Activated B cell treated with CpG ODN at 0.5 μM for 24 hours (primary cell): ENCODE results near the gene GALNS. TPM values are rescaled to one million over a fixed set of nuclear protein-coding genes. Genes with fewer than 3 reads are reported as not detected.

ENCODE experiments used
- ATAC-seq: fragments of 200-7000 bp; cut with Tn5 transposase; one replicate; pipeline ENCODE4 v1.10.0; 2021; ENCODE audit warnings: low read depth, mild to moderate bottlenecking, moderate library complexity
- CTCF ChIA-PET: fragments of 350-600 bp; sonication (Branson Sonifier 250); formaldehyde crosslinking; loops from one replicate; lab custom pipeline; 2021; ENCODE audit warnings: antibody characterized with exemption; lab: Charles Lee
- POLR2A ChIA-PET: fragments of 350-600 bp; sonication (Branson Sonifier 250); formaldehyde crosslinking; loops from one replicate; lab custom pipeline; 2021; ENCODE audit warnings: antibody characterized with exemption; lab: Charles Lee
- DNase-seq: peaks from one replicate; pipeline ENCODE4 v3.0.0; 2022
- H3K27ac Mint-ChIP-seq: one replicate; pipeline ENCODE4 v1.8.0; 2020; ENCODE audit warnings: mixed read lengths
- H3K27me3 Mint-ChIP-seq: one replicate; pipeline ENCODE4 v1.8.0; 2021; ENCODE audit warnings: mixed read lengths
- H3K36me3 Mint-ChIP-seq: one replicate; pipeline ENCODE4 v1.8.0; 2021; ENCODE audit warnings: low read depth, mixed read lengths
- H3K4me1 Mint-ChIP-seq: one replicate; pipeline ENCODE4 v1.8.0; 2021; ENCODE audit warnings: mixed read lengths
- H3K4me3 Mint-ChIP-seq: one replicate; pipeline ENCODE4 v1.8.0; 2020; ENCODE audit warnings: mild to moderate bottlenecking, mixed read lengths
- H3K9me3 Mint-ChIP-seq: one replicate; pipeline ENCODE4 v1.8.0; 2020; ENCODE audit warnings: mixed read lengths
- intact Hi-C: fragments of 100-400 bp; cut with micrococcal nuclease; formaldehyde crosslinking; loops from one replicate; pipeline ENCODE4 v1.15.1; 2024
- total RNA-seq: library from RNA; stranded (reverse); gene quantifications from 2 replicates; pipeline ENCODE4 v1.2.3, GENCODE V29; 2022
- TF ChIP-seq, protein P1 (sequence below): fragments of 200-600 bp; IDR thresholded peaks from one replicate; pipeline ENCODE4 v1.8.0; 2022; ENCODE audit warnings: antibody characterized with exemption, mild to moderate bottlenecking

The GALNS gene, protein sequence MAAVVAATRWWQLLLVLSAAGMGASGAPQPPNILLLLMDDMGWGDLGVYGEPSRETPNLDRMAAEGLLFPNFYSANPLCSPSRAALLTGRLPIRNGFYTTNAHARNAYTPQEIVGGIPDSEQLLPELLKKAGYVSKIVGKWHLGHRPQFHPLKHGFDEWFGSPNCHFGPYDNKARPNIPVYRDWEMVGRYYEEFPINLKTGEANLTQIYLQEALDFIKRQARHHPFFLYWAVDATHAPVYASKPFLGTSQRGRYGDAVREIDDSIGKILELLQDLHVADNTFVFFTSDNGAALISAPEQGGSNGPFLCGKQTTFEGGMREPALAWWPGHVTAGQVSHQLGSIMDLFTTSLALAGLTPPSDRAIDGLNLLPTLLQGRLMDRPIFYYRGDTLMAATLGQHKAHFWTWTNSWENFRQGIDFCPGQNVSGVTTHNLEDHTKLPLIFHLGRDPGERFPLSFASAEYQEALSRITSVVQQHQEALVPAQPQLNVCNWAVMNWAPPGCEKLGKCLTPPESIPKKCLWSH
- 39.9 and 48.3 TPM in 2 replicates for total RNA-seq

DNA sequence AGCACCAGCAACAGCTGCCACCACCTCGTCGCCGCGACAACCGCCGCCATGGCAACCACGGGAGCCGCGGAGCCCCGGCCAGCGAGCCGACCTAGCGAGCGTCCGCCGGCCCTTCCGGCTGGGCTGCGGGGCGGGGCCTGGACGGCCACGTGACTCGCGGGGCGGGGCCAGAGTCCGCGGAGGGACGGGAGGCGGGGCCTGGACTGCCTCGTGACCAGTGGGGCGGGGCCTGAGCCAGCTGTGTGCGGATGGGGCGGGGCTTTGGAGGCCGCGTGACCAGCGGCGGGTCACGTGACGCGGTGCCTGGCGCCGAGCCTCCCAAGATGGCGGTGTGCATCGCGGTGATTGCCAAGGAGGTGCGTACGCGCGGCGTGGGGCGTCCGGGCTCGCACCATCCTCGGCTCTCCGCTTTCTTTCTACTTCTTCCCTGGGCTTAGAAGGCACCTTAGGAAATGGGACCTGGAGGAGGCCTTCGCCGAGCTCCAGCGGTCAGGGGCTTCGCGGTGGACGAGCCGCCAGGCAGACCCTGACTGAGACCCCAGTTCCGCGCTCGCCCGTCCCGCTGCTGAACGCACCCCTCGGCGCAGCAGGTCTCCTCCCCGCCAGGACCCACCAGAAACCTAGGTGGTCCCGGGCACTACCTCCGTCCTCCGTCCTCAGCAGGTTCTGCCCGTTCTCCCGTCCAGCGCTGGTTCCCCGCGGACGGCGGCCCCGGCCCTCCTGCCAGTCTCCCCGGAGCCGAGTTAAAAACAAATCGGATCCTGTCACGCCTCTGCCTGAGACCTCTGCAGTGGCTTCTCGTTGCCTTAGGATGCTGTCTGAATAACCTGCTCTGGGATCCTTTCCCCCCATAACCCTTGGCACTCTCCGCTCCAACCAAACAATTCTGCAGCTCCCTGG is at the start of gene GALNS, which contains the start of gene TRAPPC2L:
Gene GALNS, minus strand, starts transcription at position 120 of the 900 bp plus-strand sequence. Its CDS starts 70 bp downstream, at position 50.
Gene TRAPPC2L, plus strand, starts transcription at position 300 of the 900 bp plus-strand sequence. Its CDS starts 24 bp downstream, at position 324.
- H3K36me3 Mint-ChIP-seq, result peaks cover 37% of the 10 kb centered on the region
- CTCF ChIA-PET, result interaction anchor here (0.7 to 2.7 kb wide), 11 partner anchors 17 to 384 kb away, joined by 3 to 22 read pairs (median 7); partner anchors contain the start of genes APRT and ZNF778
- intact Hi-C loops, result loop anchor here (1.0 to 5.0 kb wide), 13 partner anchors 41 to 844 kb away; partner anchors contain the start of genes CDH15, CDT1, CYBA and SPATA2L

DNA sequence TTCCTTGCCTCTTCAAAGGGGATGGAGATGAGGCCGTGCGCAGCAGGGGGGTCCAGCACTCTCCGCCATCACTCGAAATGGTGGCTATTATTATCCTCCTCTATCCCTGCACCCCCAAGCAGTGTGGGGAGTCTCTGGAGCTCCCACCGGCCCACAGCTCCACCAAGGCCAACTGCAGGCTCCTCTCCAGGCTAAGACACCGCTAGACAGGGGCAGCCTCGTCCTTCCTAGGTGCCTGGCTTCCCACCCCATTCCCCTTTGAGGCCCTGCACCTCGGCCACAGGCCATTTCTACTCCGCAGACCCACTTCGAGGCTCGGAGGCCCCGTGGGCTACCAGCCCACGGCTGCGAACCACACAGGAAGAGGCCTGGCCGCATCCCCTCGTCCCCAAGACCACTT is 49.3 kb upstream of the GALNS start:
- POLR2A ChIA-PET, result no interaction called here
- TF ChIP-seq, protein P1, sequence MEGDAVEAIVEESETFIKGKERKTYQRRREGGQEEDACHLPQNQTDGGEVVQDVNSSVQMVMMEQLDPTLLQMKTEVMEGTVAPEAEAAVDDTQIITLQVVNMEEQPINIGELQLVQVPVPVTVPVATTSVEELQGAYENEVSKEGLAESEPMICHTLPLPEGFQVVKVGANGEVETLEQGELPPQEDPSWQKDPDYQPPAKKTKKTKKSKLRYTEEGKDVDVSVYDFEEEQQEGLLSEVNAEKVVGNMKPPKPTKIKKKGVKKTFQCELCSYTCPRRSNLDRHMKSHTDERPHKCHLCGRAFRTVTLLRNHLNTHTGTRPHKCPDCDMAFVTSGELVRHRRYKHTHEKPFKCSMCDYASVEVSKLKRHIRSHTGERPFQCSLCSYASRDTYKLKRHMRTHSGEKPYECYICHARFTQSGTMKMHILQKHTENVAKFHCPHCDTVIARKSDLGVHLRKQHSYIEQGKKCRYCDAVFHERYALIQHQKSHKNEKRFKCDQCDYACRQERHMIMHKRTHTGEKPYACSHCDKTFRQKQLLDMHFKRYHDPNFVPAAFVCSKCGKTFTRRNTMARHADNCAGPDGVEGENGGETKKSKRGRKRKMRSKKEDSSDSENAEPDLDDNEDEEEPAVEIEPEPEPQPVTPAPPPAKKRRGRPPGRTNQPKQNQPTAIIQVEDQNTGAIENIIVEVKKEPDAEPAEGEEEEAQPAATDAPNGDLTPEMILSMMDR, result no peak
- H3K27me3 Mint-ChIP-seq, result no peaks in the 10 kb centered on the region

More for the DNA sequence above, at the start of gene GALNS, which contains the start of gene TRAPPC2L:
- no peaks in the 10 kb centered on the region for H3K27me3 Mint-ChIP-seq
- DNase-seq, result peak; percentile 99
- POLR2A ChIA-PET, result interaction anchor here (0.6 to 3.2 kb wide), 17 partner anchors 42 to 360 kb away, joined by 3 to 39 read pairs (median 5); partner anchors contain the start of genes ACSF3, APRT, CYBA and ZNF778
- H3K4me1 Mint-ChIP-seq, result peaks cover 39% of the 10 kb centered on the region
- H3K4me3 Mint-ChIP-seq, result peak within 1 kb of the TSS; percentile 92
- TF ChIP-seq, protein P1, result no peak
- ATAC-seq, result peak; percentile 88
- no peaks in the 10 kb centered on the region for H3K9me3 Mint-ChIP-seq
- peak within 1 kb of the TSS; percentile 86 for H3K27ac Mint-ChIP-seq

DNA sequence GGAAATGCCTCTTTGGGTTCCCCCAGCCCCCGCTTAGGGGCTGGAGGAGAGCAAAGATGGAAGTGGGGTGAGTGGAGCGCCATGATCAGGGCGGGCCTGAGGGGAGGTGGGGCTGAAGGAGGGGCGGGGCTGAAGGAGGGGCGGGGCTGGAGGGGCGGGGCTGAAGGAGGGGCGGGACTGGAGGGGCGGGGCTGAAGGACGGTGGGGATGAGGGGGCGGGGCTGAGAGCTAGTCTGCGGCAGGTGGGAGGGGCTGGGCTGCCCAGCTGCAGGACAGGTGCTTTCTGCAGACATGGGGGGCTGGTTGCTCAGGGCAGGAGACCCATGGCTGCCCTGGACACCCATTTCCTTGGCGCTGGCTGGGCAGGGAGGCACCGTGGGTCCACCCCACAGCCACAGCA is 48.8 kb upstream of the GALNS start:
- ChIA-PET POLR2A (no interaction called here), CTCF (no interaction called here)
- Mint-ChIP-seq H3K4me1 (peaks cover 22% of the 10 kb centered on the region), H3K4me3 (no peak overlapping the region), H3K9me3 (no peaks in the 10 kb centered on the region), H3K27ac (no peak overlapping the region), H3K27me3 (no peaks in the 10 kb centered on the region), H3K36me3 (peaks cover 24% of the 10 kb centered on the region)
- TF ChIP-seq, protein P1, result no peak
- DNase-seq, result no peak
- ATAC-seq, result peak; percentile 70
- intact Hi-C loops, result no loop called here

More for the DNA sequence above, 49.3 kb upstream of the GALNS start:
- peaks cover 24% of the 10 kb centered on the region for H3K4me1 Mint-ChIP-seq
- H3K4me3 Mint-ChIP-seq, result no peak overlapping the region
- no peaks in the 10 kb centered on the region for H3K9me3 Mint-ChIP-seq
- H3K27ac Mint-ChIP-seq, result no peak overlapping the region
- intact Hi-C loops, result no loop called here
- H3K36me3 Mint-ChIP-seq, result peaks cover 24% of the 10 kb centered on the region
- DNase-seq, result no peak
- no peak for ATAC-seq
- CTCF ChIA-PET, result no interaction called here

DNA sequence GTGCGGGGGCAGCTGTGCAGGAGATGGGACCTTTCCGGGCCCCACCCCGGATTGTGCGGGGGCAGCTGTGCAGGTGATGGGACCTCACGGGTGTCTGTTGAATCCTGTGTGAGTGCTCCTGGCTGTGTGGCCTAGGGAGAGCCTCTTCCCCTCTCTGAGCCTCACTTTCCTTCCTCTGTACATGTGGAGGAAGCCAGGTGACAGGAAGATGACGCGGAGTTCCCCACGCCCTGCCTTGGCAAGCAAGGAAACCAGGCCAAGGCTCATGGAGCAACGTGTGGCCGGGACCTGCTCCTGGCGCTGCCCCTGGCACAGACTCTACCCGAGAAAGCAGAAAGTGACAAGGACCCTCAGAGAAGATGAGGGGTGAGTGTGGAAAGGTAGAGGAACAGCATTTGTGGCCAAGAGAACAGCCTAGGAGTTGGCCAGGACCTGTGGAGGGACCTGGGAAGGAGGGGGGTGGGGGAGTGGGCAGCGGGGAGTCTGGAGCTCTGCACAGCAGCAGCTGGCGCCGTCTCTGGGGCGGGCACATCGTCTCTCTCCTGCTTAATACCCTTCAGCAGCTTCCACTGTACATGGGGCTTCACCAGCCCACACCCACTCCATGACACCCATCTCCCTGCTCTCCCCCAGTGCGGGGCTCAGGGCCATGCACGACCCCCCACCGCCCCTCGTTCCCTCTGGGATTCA is 48.1 kb upstream of the GALNS start:
- TF ChIP-seq, protein P1, result no peak
- Mint-ChIP-seq H3K4me3 (no peak overlapping the region), H3K36me3 (peaks cover 23% of the 10 kb centered on the region), H3K27me3 (no peaks in the 10 kb centered on the region), H3K9me3 (no peaks in the 10 kb centered on the region), H3K27ac (no peak overlapping the region), H3K4me1 (peaks cover 17% of the 10 kb centered on the region)
- DNase-seq (no peak), ATAC-seq (no peak)
- intact Hi-C loops, result no loop called here
- POLR2A ChIA-PET, result no interaction called here
- CTCF ChIA-PET, result no interaction called here
